GM23338 (cell line): ENCODE measurements around the gene ADGRG6.

Experiments
- CREB1 ChIP-seq: fragments of 250-450 bp; sonication (Bioruptor Pico); IDR thresholded peaks from 2 replicates; pipeline ENCODE4 v1.5.0; 2020; ENCODE audit warnings: low read depth, mild to moderate bottlenecking, moderate library complexity
- CTCF ChIP-seq, 2 experiments: fragments of 200-600 bp in 1 of 2; sonication (generic) in 1 of 2; conservative IDR thresholded peaks; 2 replicates each; pipeline versions ENCODE4 v1.5.1 to v1.6.1; 2016 to 2017; ENCODE audit warnings: antibody characterized with exemption in 2 of 2, low read depth in 2 of 2, mild to moderate bottlenecking in 2 of 2, moderate library complexity in 1 of 2
- EZH2 ChIP-seq: fragments of 200-600 bp; sonication (generic); IDR thresholded peaks from one replicate; pipeline ENCODE4 v1.8.0; 2017; ENCODE audit warnings: antibody characterized with exemption, mild to moderate bottlenecking, low read depth; ENCODE audit not compliant: unreplicated experiment
- EZH2phosphoT487 ChIP-seq: fragments of 200-600 bp; sonication (generic); IDR thresholded peaks from one replicate; pipeline ENCODE4 v1.8.1; 2018; ENCODE audit warnings: antibody characterized with exemption; ENCODE audit not compliant: unreplicated experiment
- JUNB ChIP-seq: IDR thresholded peaks from one replicate; pipeline ENCODE4 v1.6.1; 2016; ENCODE audit warnings: antibody characterized with exemption; ENCODE audit not compliant: unreplicated experiment
- NANOG ChIP-seq: IDR thresholded peaks from 2 replicates; pipeline ENCODE4 v1.6.1; 2016; ENCODE audit warnings: antibody characterized with exemption, borderline replicate concordance
- POLR2AphosphoS5 ChIP-seq: IDR thresholded peaks from 2 replicates; pipeline ENCODE4 v1.6.1; 2016; ENCODE audit warnings: antibody characterized with exemption, low read depth
- REST ChIP-seq: IDR thresholded peaks from one replicate; pipeline ENCODE4 v1.6.1; 2018; ENCODE audit warnings: antibody characterized with exemption; ENCODE audit not compliant: unreplicated experiment
- STAT1 ChIP-seq: IDR thresholded peaks from one replicate; pipeline ENCODE4 v1.6.1; 2016; ENCODE audit warnings: antibody characterized with exemption; ENCODE audit not compliant: unreplicated experiment
- ZNF114 ChIP-seq: fragments of 250-450 bp; sonication (Bioruptor Pico); IDR thresholded peaks from 2 replicates; pipeline ENCODE4 v1.5.0; 2020; ENCODE audit warnings: mild to moderate bottlenecking, moderate library complexity

GRCh38 chr6:142409794-142410193 lies 108.0 kb downstream of the ADGRG6 start:
- TF ChIP-seq EZH2phosphoT487, result no peak
- TF ChIP-seq CTCF (conservative IDR thresholded peaks at IDR 0.05; ENCODE audit: low read depth in 2 of 2), result no peak
- TF ChIP-seq POLR2AphosphoS5, result no peak
- no peak for TF ChIP-seq REST
- TF ChIP-seq EZH2, result no peak
- TF ChIP-seq JUNB, result no peak
- no peak for TF ChIP-seq NANOG
- no peak for TF ChIP-seq CREB1 (CRISPR knock-in tag)
- TF ChIP-seq STAT1, result no peak
- no peak for TF ChIP-seq ZNF114 (CRISPR knock-in tag)
